ENCODE results near the gene TRERF1.

The TRERF1 gene

DNA sequence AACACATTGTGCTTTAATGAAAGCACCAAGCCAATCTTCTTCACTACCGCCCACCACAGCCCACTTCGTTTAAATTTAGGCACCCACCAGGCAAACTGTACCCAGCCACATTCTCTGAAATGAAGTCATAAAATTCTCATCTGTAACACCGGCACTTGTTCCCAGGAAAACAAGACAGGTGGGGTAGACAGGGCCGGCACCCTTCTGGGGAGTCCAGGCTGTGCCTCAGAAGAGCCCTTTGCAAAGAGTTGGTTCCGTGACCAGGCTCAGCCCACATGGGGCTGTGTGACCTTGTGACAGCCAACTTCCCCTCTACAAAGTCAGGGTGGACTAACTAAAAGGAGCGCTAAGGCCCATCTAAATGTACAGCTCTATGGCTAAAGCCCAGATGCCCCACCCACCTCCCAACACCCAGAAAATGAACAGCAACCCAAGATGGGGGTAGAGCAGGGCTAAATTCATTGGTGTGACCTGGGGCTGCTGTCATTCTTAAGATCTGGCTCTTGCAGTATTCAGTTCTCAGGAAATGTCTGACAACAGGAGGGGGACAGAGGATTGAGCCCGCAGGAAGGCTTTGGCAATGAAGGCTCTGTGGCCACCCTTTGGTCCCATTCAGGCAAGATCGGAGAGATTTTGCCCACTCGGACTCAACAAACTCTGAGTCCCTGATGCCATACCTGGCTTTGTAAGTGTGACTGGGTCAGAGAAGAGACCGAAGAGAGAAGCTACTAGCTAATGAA lies 56.7 kb downstream of the TRERF1 start:
- DNase-seq (ENCODE audit: low read depth in 3 of 3): no peak

GRCh38 chr6:42394151-42394550 lies 57.6 kb downstream of the TRERF1 start:
- DNase-seq (ENCODE audit: low read depth in 3 of 3): no peak

- DNase-seq (ENCODE audit: low read depth in 3 of 3): no peak
These were observed 58.4 kb downstream of the TRERF1 start for GRCh38 chr6:42393339-42393738.

GRCh38 chr6:42392833-42393232 lies 58.9 kb downstream of the TRERF1 start:
- DNase-seq (ENCODE audit: low read depth in 3 of 3): no peak

DNA sequence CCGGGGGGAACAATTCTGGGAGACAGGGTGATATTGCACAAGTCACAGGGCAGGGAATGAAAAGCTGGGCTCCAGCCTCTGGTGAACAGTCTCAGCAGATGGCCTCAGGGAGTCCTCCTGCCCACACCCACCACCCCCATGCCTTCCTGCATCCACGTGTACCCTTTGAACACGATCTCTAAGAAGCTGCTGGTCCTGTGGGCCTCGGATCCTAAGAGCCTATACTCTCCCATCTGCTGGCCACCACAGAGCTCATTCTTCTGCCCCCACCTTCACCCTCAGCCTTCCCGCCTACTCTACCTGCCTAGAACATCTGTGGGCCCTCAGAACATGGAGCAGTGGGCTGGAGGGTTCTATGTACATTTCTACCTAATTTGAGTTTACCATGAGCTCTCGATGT lies 60.3 kb downstream of the TRERF1 start:
- no peak for DNase-seq (ENCODE audit: low read depth in 3 of 3)

DNA sequence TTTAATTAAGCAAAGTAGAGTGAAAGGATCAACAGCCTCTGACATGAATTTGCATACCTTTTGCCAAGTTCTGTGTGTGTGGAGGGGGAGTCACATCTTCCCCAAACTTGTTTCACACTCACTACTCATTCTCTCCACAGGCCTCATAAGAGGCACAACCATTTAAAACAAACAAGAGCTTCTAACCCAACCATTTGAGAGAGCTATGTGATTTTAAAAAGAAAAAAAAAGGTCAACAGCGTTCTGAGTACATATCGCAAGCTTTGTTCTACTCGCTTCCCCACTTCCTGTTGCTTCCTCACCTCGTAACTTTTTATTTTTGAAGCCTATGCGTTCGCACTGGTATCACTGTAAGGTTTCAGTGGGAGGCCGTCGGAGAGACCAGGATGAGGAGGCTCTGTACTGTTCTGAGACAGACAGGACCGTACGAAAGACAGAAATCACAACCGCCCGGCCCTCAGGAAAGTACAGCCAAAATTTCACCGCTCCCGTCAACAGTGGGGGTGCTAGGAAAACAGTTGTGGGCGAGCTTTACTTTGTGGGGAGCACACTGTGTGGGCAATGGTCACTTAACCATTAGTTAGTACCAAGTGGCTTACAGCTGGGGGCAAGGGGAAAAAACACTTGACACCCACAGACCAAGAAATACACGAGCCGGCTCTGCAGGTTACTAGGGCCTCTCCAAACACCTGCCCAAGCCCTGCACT lies 61.3 kb downstream of the TRERF1 start:
- DNase-seq (ENCODE audit: low read depth in 3 of 3): peak in 1 of 3 experiments; percentile 21

GRCh38 chr6:42389736-42390135 lies 62.0 kb downstream of the TRERF1 start:
- DNase-seq (ENCODE audit: low read depth in 3 of 3): no peak

- DNase-seq (ENCODE audit: low read depth in 3 of 3): no peak
These were observed 63.7 kb downstream of the TRERF1 start for GRCh38 chr6:42388046-42388445.

GRCh38 chr6:42387336-42387735 lies 64.4 kb downstream of the TRERF1 start:
- DNase-seq (ENCODE audit: low read depth in 3 of 3): peak in 2 of 3 experiments; percentile 23 to 27

DNA sequence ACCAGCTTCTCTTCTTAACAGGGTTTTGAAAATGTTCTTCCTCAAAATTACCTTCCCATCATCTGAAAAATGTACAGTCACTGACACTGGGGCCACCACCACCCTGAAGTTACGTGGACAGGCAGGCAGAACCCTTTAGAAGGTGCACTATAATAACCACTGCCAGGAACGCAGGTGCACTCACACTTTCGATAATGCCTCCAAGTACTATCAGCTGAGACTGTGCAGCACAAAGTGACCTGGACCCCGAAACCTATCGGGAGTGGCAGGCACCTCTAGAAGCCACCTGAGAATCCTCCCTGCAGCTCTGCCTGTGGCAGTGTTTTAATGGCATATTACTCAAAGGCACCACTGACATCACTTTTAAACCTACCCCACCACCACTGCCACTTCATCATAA lies 66.4 kb downstream of the TRERF1 start:
- DNase-seq (ENCODE audit: low read depth in 3 of 3): no peak

- no peak for DNase-seq (ENCODE audit: low read depth in 3 of 3)
These were observed 68.1 kb downstream of the TRERF1 start for GRCh38 chr6:42383421-42384205.

- DNase-seq (ENCODE audit: low read depth in 3 of 3): no peak
These were observed 69.9 kb downstream of the TRERF1 start for GRCh38 chr6:42381850-42382249.

- DNase-seq (ENCODE audit: low read depth in 3 of 3): no peak
These were observed 71.3 kb downstream of the TRERF1 start for GRCh38 chr6:42380228-42380979.

- no peak for DNase-seq (ENCODE audit: low read depth in 3 of 3)
These were observed 73.2 kb downstream of the TRERF1 start for GRCh38 chr6:42378536-42378935.

- no peak for DNase-seq (ENCODE audit: low read depth in 3 of 3)
These were observed 73.6 kb downstream of the TRERF1 start for GRCh38 chr6:42378125-42378524.

DNA sequence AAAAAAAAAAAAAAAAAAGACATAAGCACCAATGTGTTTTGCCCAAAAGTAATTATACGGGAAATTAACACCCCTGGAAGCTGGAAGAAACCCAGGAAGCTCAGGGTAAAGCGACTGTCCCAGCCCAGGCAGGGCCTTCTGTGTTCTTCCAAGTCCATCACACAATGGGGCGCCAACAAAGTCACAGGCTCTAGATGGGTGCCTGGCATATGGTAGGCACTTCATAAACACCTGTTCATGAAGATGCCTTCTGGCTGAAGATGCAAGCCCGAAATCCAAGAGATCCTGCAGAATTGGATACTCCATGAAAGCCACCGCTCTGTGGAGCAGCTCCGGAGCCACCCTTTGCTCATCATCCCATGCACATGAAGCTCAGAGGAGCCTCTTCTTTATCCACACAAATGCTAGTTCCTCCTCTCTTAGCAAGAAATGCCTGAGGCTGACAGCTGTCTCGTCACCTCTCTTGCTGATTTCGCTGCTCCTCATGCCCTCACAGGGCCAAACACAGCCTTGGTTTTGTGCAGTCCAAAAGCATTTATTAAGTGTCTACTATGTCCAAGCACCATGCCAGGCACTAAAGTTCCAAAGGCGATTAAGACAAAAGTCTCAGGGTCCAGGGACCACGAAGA lies 76.6 kb downstream of the TRERF1 start:
- DNase-seq (ENCODE audit: low read depth in 3 of 3): no peak

DNA sequence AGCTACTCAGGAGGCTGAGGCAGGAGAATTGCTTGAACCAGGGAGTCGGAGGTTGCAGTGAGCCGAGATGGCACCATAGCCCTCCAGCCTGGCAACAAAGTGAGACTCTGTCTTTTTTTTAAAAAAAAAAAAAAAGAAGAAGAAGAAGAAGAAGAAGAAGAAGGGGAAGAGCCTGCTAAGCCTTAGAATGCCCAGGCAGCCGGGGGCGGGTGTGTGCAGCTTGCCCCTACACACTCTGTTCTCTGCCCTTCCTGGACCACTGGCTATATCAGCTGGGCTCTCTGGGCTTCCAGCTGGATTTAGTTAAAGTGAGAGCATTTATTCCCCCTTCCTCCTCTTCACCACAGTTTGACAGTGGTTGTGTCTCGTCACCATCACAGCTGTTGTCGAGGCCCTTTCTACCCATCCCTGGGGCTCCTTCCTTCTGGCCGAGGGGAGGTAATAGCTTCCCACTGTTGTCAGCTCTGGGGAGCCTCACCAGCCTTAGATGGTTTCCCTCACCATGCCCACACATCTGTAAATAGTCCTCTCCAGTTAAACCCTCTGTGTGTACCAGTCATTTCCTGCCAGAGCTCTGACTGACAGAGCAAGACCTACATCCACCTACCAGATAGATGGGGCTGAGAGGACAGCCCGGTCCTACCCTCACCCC lies 77.6 kb downstream of the TRERF1 start:
- DNase-seq (ENCODE audit: low read depth in 3 of 3): no peak

- no peak for DNase-seq (ENCODE audit: low read depth in 3 of 3)
These were observed 79.0 kb downstream of the TRERF1 start for GRCh38 chr6:42372699-42373098.

DNA sequence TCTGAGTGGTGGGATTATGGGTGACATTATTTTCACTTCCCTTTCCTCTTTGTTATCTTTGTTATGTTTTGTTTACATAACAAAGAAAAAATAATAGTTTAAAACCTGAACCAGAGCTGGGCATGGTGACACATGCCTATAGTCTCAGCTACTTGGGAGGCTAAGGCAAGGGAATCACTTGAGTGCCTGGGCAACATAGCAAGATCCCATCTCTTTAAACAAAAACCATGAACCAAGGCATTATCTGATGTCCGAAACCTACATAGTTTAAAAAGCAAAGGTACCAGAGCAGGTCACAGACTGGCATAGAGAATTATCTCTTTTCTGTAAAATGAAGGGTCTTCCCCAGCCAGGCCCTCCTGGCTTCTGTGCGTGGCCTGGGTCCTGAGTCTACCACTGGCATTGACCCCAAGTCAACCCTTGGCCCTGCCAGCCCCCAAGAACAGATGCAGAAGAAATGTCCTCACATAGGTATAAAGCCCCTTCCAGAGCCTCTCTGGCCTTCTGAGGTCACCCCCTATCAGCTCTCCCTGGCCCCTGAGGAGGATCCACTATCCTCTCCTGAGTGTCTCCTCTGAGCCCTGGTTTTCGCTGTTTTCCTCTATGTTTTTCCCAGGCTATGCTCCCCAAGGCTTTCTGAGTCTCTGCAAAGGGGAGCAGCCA lies 81.3 kb downstream of the TRERF1 start:
- no peak for DNase-seq (ENCODE audit: low read depth in 3 of 3)

GRCh38 chr6:42369568-42369967 lies 82.2 kb downstream of the TRERF1 start:
- DNase-seq (ENCODE audit: low read depth in 3 of 3): no peak

Data from stimulated activated CD4-positive, alpha-beta T cell treated with anti-CD3 and anti-CD28 coated beads, TNF-alpha, amount 100 ng/mL, for 4 hours (primary cell).